RWPE2 (cell line): Measurements from ENCODE around the gene FBXO38.

Experiments used
- ATAC-seq: fragments of 200-7000 bp; cut with Tn5 transposase; 3 replicates; pipeline ENCODE4 v1.9.1; 2021; ENCODE audit warnings: low read depth
- DNase-seq: peaks from one replicate; pipeline ENCODE4 v3.0.0-alpha.2; 2020; ENCODE audit warnings: low spot score
- H3K27ac ChIP-seq: fragments of 450-650 bp; 2 replicates; pipeline ENCODE4 v1.5.1; 2017; ENCODE audit warnings: mild to moderate bottlenecking; ENCODE audit not compliant: poor library complexity, severe bottlenecking
- H3K27me3 ChIP-seq: fragments of 250-450 bp; sonication (Bioruptor Pico); 2 replicates; pipeline ENCODE4 v1.5.1; 2021; ENCODE audit warnings: mild to moderate bottlenecking, moderate library complexity; ENCODE audit not compliant: insufficient read depth, poor library complexity, severe bottlenecking
- H3K36me3 ChIP-seq: fragments of 250-450 bp; sonication (Bioruptor Pico); 2 replicates; pipeline ENCODE4 v1.5.1; 2020; ENCODE audit warnings: low read depth, mild to moderate bottlenecking, moderate library complexity
- H3K4me1 ChIP-seq: fragments of 250-450 bp; sonication (Bioruptor Pico); 2 replicates; pipeline ENCODE4 v1.5.1; 2021; ENCODE audit warnings: mild to moderate bottlenecking, moderate library complexity; ENCODE audit not compliant: insufficient read depth, poor library complexity, severe bottlenecking
- H3K4me3 ChIP-seq: fragments of 250-450 bp; sonication (Bioruptor Pico); 2 replicates; pipeline ENCODE4 v1.5.1; 2021; ENCODE audit warnings: mild to moderate bottlenecking, moderate library complexity; ENCODE audit not compliant: severe bottlenecking
- H3K9me3 ChIP-seq: fragments of 250-450 bp; sonication (Bioruptor Pico); 2 replicates; pipeline ENCODE4 v1.5.1; 2021; ENCODE audit warnings: mild to moderate bottlenecking, moderate library complexity; ENCODE audit not compliant: severe bottlenecking
- TF ChIP-seq, protein P1 (sequence below): fragments of 450-650 bp; IDR thresholded peaks from one replicate; pipeline ENCODE4 v1.5.1; 2017; ENCODE audit warnings: mild to moderate bottlenecking, moderate library complexity; ENCODE audit not compliant: poor library complexity, severe bottlenecking

Gene FBXO38

DNA sequence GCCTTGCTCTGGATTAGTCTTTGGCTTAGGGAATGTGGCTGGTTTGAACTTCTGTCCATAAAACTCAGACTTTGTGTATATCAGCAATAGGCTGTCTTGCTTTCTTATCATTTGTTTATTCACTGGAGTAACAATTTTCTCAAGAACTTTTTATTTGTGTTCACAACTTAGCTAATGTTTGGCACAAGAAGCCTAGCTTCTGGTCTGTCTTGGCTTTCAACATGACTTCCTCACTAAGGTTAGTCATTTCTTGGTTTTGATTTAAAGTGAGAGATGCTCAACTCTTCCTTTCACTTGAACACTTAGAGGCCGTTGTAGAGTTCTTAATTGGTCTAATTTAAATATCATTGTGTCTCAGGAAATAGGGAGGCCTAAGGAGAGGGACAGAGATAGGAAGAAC lies 4.9 kb downstream of the FBXO38 start:
- Histone ChIP-seq H3K36me3 (peaks cover 30% of the 10 kb centered on the region), H3K4me1 (peaks cover 8% of the 10 kb centered on the region), H3K9me3 (no peaks in the 10 kb centered on the region), H3K27me3 (no peaks in the 10 kb centered on the region), H3K4me3 (no peak overlapping the region), H3K27ac (no peak overlapping the region)
- DNase-seq (no peak), ATAC-seq (no peak)
- TF ChIP-seq, protein P1, sequence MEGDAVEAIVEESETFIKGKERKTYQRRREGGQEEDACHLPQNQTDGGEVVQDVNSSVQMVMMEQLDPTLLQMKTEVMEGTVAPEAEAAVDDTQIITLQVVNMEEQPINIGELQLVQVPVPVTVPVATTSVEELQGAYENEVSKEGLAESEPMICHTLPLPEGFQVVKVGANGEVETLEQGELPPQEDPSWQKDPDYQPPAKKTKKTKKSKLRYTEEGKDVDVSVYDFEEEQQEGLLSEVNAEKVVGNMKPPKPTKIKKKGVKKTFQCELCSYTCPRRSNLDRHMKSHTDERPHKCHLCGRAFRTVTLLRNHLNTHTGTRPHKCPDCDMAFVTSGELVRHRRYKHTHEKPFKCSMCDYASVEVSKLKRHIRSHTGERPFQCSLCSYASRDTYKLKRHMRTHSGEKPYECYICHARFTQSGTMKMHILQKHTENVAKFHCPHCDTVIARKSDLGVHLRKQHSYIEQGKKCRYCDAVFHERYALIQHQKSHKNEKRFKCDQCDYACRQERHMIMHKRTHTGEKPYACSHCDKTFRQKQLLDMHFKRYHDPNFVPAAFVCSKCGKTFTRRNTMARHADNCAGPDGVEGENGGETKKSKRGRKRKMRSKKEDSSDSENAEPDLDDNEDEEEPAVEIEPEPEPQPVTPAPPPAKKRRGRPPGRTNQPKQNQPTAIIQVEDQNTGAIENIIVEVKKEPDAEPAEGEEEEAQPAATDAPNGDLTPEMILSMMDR, result no peak

GRCh38 chr5:148390914-148391313 lies 7.2 kb downstream of the FBXO38 start:
- no peaks in the 10 kb centered on the region for H3K4me1 ChIP-seq
- H3K36me3 ChIP-seq, result peaks cover 52% of the 10 kb centered on the region

GRCh38 chr5:148391422-148391821 lies 7.7 kb downstream of the FBXO38 start:
- no peak for ATAC-seq
- H3K36me3 ChIP-seq, result peaks cover 53% of the 10 kb centered on the region

More at GRCh38 chr5:148390914-148391313, 7.2 kb downstream of the FBXO38 start:
- ATAC-seq, result no peak
- no peak overlapping the region for H3K4me3 ChIP-seq
- H3K27ac ChIP-seq, result no peak overlapping the region
- no peak for DNase-seq
- H3K9me3 ChIP-seq, result no peaks in the 10 kb centered on the region
- no peaks in the 10 kb centered on the region for H3K27me3 ChIP-seq
- TF ChIP-seq, protein P1, result no peak

DNA sequence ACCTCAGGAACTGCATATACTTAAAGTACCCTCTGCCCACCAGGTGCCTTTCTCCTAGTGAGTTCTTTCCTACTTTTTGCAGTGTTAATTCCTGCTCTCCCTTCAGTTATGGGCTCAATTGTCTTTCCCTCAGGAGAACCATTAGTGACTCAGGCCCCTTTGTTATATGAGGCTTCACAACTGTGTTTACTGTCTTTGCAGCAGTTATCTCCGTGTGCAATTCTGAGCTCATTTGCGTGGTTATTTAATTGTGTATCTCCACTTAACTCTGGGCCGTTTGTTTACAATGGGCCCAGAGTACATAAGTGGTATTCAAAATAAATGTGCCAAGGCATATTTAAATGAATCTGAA lies 9.6 kb downstream of the FBXO38 start:
- Histone ChIP-seq H3K4me1 (peaks cover 15% of the 10 kb centered on the region), H3K27me3 (no peaks in the 10 kb centered on the region), H3K27ac (no peak overlapping the region), H3K9me3 (no peaks in the 10 kb centered on the region), H3K36me3 (peaks cover 55% of the 10 kb centered on the region), H3K4me3 (no peak overlapping the region)
- DNase-seq (no peak), ATAC-seq (no peak)
- TF ChIP-seq, protein P1, result no peak

More at GRCh38 chr5:148391422-148391821, 7.7 kb downstream of the FBXO38 start:
- Histone ChIP-seq H3K27me3 (no peaks in the 10 kb centered on the region), H3K4me1 (no peaks in the 10 kb centered on the region), H3K4me3 (no peak overlapping the region), H3K9me3 (no peaks in the 10 kb centered on the region), H3K27ac (no peak overlapping the region)
- TF ChIP-seq, protein P1, result no peak
- DNase-seq, result no peak

DNA sequence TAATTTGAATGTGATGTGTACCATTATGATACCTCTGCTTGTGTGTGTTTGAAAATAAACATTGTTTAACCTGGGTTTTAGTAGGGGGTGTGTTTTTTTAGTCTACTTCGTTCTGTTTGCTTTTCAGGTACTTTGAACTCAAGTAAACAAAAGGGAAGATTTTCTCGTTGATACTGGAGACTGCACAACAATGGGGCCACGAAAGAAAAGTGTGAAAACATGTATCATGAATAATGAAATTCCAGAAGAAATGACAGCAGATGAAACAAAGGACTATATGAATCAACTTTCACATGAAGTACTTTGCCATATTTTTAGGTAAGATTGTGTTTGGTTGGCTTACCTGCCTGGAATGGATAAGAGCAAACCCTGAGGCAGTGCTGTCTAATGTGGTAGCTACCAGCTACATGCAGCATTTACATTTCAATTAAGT lies 10.8 kb downstream of the FBXO38 start:
- Histone ChIP-seq H3K27me3 (no peaks in the 10 kb centered on the region), H3K4me1 (peaks cover 19% of the 10 kb centered on the region), H3K9me3 (no peaks in the 10 kb centered on the region), H3K4me3 (no peak overlapping the region), H3K27ac (no peak overlapping the region), H3K36me3 (peaks cover 67% of the 10 kb centered on the region)
- TF ChIP-seq, protein P1, result no peak
- no peak for DNase-seq
- ATAC-seq, result no peak
